ENCODE data around the gene FNBP1. TPM values are rescaled to one million over a fixed set of nuclear protein-coding genes. Genes with fewer than 3 reads are reported as not detected.

FNBP1 gene
- total and polyA plus RNA-seq, 10 of the 15 experiments (the other 5 are each of a cell fraction or from before 2014, with no cell fraction given) = 64.5 to 353 (median 179) TPM

- no peak; the same call in 1 of the 2 replicates for TF ChIP-seq USF2 (IDR thresholded peaks at IDR 0.05; ENCODE audit: borderline replicate concordance, low read depth, low read length)
- no peak for TF ChIP-seq IRF3 (IDR thresholded peaks at IDR 0.05)
- no peak for TF ChIP-seq KDM1A (IDR thresholded peaks at IDR 0.05; ENCODE audit: borderline replicate concordance)
- TF ChIP-seq, protein P1, sequence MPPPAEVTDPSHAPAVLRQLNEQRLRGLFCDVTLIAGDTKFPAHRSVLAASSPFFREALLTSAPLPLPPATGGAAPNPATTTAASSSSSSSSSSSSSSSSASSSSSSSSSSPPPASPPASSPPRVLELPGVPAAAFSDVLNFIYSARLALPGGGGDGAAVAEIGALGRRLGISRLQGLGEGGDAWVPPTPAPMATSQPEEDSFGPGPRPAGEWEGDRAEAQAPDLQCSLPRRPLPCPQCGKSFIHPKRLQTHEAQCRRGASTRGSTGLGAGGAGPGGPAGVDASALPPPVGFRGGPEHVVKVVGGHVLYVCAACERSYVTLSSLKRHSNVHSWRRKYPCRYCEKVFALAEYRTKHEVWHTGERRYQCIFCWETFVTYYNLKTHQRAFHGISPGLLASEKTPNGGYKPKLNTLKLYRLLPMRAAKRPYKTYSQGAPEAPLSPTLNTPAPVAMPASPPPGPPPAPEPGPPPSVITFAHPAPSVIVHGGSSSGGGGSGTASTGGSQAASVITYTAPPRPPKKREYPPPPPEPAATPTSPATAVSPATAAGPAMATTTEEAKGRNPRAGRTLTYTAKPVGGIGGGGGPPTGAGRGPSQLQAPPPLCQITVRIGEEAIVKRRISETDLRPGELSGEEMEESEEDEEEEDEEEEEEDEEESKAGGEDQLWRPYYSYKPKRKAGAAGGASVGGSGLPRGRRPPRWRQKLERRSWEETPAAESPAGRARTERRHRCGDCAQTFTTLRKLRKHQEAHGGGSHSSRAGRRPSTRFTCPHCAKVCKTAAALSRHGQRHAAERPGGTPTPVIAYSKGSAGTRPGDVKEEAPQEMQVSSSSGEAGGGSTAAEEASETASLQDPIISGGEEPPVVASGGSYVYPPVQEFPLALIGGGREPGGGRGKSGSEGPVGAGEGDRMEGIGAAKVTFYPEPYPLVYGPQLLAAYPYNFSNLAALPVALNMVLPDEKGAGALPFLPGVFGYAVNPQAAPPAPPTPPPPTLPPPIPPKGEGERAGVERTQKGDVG (CRISPR knock-in tag; IDR thresholded peaks at IDR 0.05) = no peak
- no peak for TF ChIP-seq NR2C1 (IDR thresholded peaks at IDR 0.05)
- TF ChIP-seq, protein P2, sequence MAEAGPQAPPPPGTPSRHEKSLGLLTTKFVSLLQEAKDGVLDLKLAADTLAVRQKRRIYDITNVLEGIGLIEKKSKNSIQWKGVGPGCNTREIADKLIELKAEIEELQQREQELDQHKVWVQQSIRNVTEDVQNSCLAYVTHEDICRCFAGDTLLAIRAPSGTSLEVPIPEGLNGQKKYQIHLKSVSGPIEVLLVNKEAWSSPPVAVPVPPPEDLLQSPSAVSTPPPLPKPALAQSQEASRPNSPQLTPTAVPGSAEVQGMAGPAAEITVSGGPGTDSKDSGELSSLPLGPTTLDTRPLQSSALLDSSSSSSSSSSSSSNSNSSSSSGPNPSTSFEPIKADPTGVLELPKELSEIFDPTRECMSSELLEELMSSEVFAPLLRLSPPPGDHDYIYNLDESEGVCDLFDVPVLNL (IDR thresholded peaks at IDR 0.05; ENCODE audit: low read depth, low read length) = no peak
- TF ChIP-seq NFYA (IDR thresholded peaks at IDR 0.05; ENCODE audit: borderline replicate concordance, low read depth, low read length) = no peak
- TF ChIP-seq RAD51 (IDR thresholded peaks at IDR 0.05) = peak; percentile 70
- TF ChIP-seq MXI1 (IDR thresholded peaks at IDR 0.05; ENCODE audit: low read depth, low read length) = no peak
- TF ChIP-seq, protein P3, sequence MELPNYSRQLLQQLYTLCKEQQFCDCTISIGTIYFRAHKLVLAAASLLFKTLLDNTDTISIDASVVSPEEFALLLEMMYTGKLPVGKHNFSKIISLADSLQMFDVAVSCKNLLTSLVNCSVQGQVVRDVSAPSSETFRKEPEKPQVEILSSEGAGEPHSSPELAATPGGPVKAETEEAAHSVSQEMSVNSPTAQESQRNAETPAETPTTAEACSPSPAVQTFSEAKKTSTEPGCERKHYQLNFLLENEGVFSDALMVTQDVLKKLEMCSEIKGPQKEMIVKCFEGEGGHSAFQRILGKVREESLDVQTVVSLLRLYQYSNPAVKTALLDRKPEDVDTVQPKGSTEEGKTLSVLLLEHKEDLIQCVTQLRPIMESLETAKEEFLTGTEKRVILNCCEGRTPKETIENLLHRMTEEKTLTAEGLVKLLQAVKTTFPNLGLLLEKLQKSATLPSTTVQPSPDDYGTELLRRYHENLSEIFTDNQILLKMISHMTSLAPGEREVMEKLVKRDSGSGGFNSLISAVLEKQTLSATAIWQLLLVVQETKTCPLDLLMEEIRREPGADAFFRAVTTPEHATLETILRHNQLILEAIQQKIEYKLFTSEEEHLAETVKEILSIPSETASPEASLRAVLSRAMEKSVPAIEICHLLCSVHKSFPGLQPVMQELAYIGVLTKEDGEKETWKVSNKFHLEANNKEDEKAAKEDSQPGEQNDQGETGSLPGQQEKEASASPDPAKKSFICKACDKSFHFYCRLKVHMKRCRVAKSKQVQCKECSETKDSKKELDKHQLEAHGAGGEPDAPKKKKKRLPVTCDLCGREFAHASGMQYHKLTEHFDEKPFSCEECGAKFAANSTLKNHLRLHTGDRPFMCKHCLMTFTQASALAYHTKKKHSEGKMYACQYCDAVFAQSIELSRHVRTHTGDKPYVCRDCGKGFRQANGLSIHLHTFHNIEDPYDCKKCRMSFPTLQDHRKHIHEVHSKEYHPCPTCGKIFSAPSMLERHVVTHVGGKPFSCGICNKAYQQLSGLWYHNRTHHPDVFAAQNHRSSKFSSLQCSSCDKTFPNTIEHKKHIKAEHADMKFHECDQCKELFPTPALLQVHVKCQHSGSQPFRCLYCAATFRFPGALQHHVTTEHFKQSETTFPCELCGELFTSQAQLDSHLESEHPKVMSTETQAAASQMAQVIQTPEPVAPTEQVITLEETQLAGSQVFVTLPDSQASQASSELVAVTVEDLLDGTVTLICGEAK (IDR thresholded peaks at IDR 0.05; ENCODE audit: borderline replicate concordance) = no peak
- no peak for TF ChIP-seq HSF1 (IDR thresholded peaks at IDR 0.05; ENCODE audit: low read depth, low read length)
- TF ChIP-seq CHD1 (IDR thresholded peaks at IDR 0.05; ENCODE audit: low read depth, low read length) = no peak
- TF ChIP-seq TAF1 (IDR thresholded peaks at IDR 0.05; ENCODE audit: borderline replicate concordance, low read depth, low read length) = peak; percentile 45; the same call in 1 of the 2 replicates
- TF ChIP-seq LARP7 (IDR thresholded peaks at IDR 0.05) = no peak
- no peak for TF ChIP-seq ZSCAN29 (IDR thresholded peaks at IDR 0.05)
Observed at GRCh38 chr9:130010151-130010988, 32.6 kb downstream of the FNBP1 start (continued).
